Measurements from ENCODE around the gene ST6GAL1. TPM values are rescaled to one million over a fixed set of nuclear protein-coding genes. Genes with fewer than 3 reads are reported as not detected.

ST6GAL1 gene
- total and polyA plus RNA-seq, 2 of the 8 experiments (the other 6 are each of a cell fraction or from before 2014, with no cell fraction given), result 62.8 to 80.9 TPM

- Histone ChIP-seq H4K8ac (ENCODE audit: extremely low read depth, insufficient read depth, low read length) (no peak overlapping the region), H3K36me3 (ENCODE audit: control insufficient read depth in 2 of 4, insufficient read depth in 4 of 4, low read length in 3 of 4) (no peaks in the 10 kb centered on the region), H2AFZ (ENCODE audit: low read length) (no peak overlapping the region), H3K23ac (ENCODE audit: insufficient read length) (no peak overlapping the region), H3K79me1 (ENCODE audit: low read depth, low read length) (no peaks in the 10 kb centered on the region), H2BK12ac (ENCODE audit: low read depth, low read length) (no peak overlapping the region), H3K4ac (replicated peaks; ENCODE audit: insufficient read length, low read depth, low read length) (no peak overlapping the region), H2BK15ac (ENCODE audit: low read length) (no peak overlapping the region), H3K4me1 (replicated peaks in 1 of 4; ENCODE audit: control insufficient read depth in 3 of 4, insufficient read depth in 4 of 4, low read length in 3 of 4) (peaks cover 0 to 7% (median 1%) of the 10 kb centered on the region in 4 experiments; a peak in 3 of 7 replicates), H3K27me3 (replicated peaks in 1 of 4; ENCODE audit: control insufficient read depth in 3 of 4, extremely low read depth in 1 of 4, insufficient read depth in 3 of 4, low read length in 3 of 4) (no peaks in the 10 kb centered on the region), H4K20me1 (replicated peaks in 1 of 2; ENCODE audit: control insufficient read depth in 1 of 2, insufficient read depth in 2 of 2, low read length in 2 of 2) (no peaks in the 10 kb centered on the region), H3K79me2 (ENCODE audit: control insufficient read depth in 1 of 2, insufficient read depth in 2 of 2, low read length in 2 of 2) (no peaks in the 10 kb centered on the region), H3K27ac (ENCODE audit: low read depth, low read length) (no peak overlapping the region), H4K5ac (ENCODE audit: insufficient read length, low read depth, low read length) (no peak overlapping the region), H2BK5ac (ENCODE audit: low read depth, low read length) (no peak overlapping the region), H3K56ac (replicated peaks; ENCODE audit: insufficient read length, low read depth, low read length) (no peak overlapping the region), H2AK5ac (ENCODE audit: low read depth, low read length) (no peak overlapping the region), H3K23me2 (ENCODE audit: low read depth, low read length) (no peaks in the 10 kb centered on the region; the same call in 1 of the 2 replicates), H3K4me2 (ENCODE audit: insufficient read depth in 1 of 2, low read depth in 2 of 2, low read length in 2 of 2) (no peak overlapping the region), H4K91ac (replicated peaks; ENCODE audit: insufficient read length, low read length) (no peak overlapping the region), H3K9ac (replicated peaks in 1 of 4; ENCODE audit: extremely low read depth in 1 of 4, low read depth in 3 of 4, low read length in 3 of 4) (no peak overlapping the region), H3K9me3 (ENCODE audit: insufficient read depth in 2 of 2, low read depth in 1 of 2, low read length in 1 of 2) (no peaks in the 10 kb centered on the region), H3K18ac (ENCODE audit: extremely low read depth, low read length) (no peak overlapping the region), H3K4me3 (ENCODE audit: extremely low read depth in 1 of 4, insufficient read depth in 2 of 4, low read depth in 3 of 4, low read length in 4 of 4) (no peak overlapping the region), H2BK20ac (ENCODE audit: low read length) (no peak overlapping the region), H2BK120ac (replicated peaks; ENCODE audit: low read depth, low read length) (no peak overlapping the region), H3K14ac (ENCODE audit: insufficient read length) (no peak overlapping the region)
- DNase-seq (ENCODE audit: low read depth in 1 of 2, low spot score in 2 of 2), result no peak
- ChIA-PET CTCF (ENCODE audit: partially characterized antibody) (interaction anchor here (0.5 to 1.7 kb wide), 7 partner anchors 9 to 162 kb away, joined by 3 to 12 read pairs (median 3); no protein-coding TSS in a partner anchor), POLR2A (ENCODE audit: partially characterized antibody) (interaction anchor here (0.6 to 1.2 kb wide), 3 partner anchors 9 to 61 kb away, joined by 3 to 4 read pairs (median 3); no protein-coding TSS in a partner anchor)
- 95% methylated on average over 7 of the region's 7 CpGs; no CpG with 5 or more reads in 1 of the 2 experiments for WGBS, 2 experiments (ENCODE audit: extremely low coverage in 1 of 2, insufficient coverage in 1 of 2, insufficient read length in 1 of 2, insufficient replicate concordance in 2 of 2, low coverage in 1 of 2, low lambda C conversion rate in 2 of 2, missing lambda C conversion rate in 1 of 2)
- FAIRE-seq, result no peak
- no peak for TF ChIP-seq EGR1 (IDR thresholded peaks at IDR 0.05; ENCODE audit: borderline replicate concordance, low read depth, low read length)
- no peak for TF ChIP-seq TBP (IDR thresholded peaks at IDR 0.05; ENCODE audit: low read depth, low read length)
- no peak for TF ChIP-seq ASH2L (IDR thresholded peaks at IDR 0.05; ENCODE audit: low read length)
- TF ChIP-seq YY1 (IDR thresholded peaks at IDR 0.05; ENCODE audit: low read depth, low read length), result no peak
- no peak for TF ChIP-seq SAP30 (IDR thresholded peaks at IDR 0.05; ENCODE audit: insufficient read depth, insufficient replicate concordance, low read length)
- no peak for TF ChIP-seq SUZ12 (IDR thresholded peaks at IDR 0.05; ENCODE audit: low read length)
- TF ChIP-seq CTBP2 (IDR thresholded peaks at IDR 0.05; ENCODE audit: borderline replicate concordance, insufficient read depth, insufficient read length, low read length), result no peak
- TF ChIP-seq CBX8 (IDR thresholded peaks at IDR 0.05; ENCODE audit: borderline replicate concordance, low read depth, low read length), result no peak
- no peak for TF ChIP-seq POLR2AphosphoS5 (IDR thresholded peaks at IDR 0.05; ENCODE audit: low read depth, low read length)
- no peak for TF ChIP-seq CBX5 (IDR thresholded peaks at IDR 0.05; ENCODE audit: low read depth, low read length)
- TF ChIP-seq SP2 (IDR thresholded peaks at IDR 0.05; ENCODE audit: low read length), result no peak
- no peak for TF ChIP-seq NRF1 (IDR thresholded peaks at IDR 0.05; ENCODE audit: low read depth, low read length)
- TF ChIP-seq TCF12 (IDR thresholded peaks at IDR 0.05; ENCODE audit: low read depth, low read length), result no peak
- TF ChIP-seq JUND (IDR thresholded peaks at IDR 0.05; ENCODE audit: low read length), result no peak
- TF ChIP-seq GABPA (IDR thresholded peaks at IDR 0.05; ENCODE audit: borderline replicate concordance, insufficient read depth, low read length), result no peak
Measured at GRCh38 chr3:187104342-187104741, 174.0 kb downstream of the ST6GAL1 start.

All from H1 (cell line).